AG04449 (cell line): ENCODE data around the gene HOXA1.

Source experiments
- CTCF ChIA-PET: fragments of 350-600 bp; formaldehyde crosslinking; extraction: SDS; loops from one replicate; lab custom pipeline; 2021; ENCODE audit warnings: antibody characterized with exemption; lab: Yijun Ruan, JAX
- POLR2A ChIA-PET: fragments of 400-600, 350-600 bp; formaldehyde crosslinking; extraction: SDS; loops from one replicate; lab custom pipeline; 2020; ENCODE audit warnings: antibody characterized with exemption, inconsistent platforms; lab: Yijun Ruan, JAX
- DNase-seq: peaks from one replicate; pipeline ENCODE4 v3.0.0-alpha.2; 2010; ENCODE audit warnings: low read depth, low spot score
- H3K4me3 ChIP-seq: 2 replicates; pipeline ENCODE4 v1.5.1; 2011; ENCODE audit warnings: low read depth, mild to moderate bottlenecking, control low read depth, low read length
- TF ChIP-seq, protein P1 (sequence below): IDR thresholded peaks from one replicate; pipeline ENCODE4 v1.5.1; 2011; ENCODE audit warnings: mild to moderate bottlenecking, moderate library complexity, low read length, control low read depth, inconsistent platforms; ENCODE audit not compliant: insufficient read depth; ENCODE audit errors: missing control alignments

Gene HOXA1

DNA sequence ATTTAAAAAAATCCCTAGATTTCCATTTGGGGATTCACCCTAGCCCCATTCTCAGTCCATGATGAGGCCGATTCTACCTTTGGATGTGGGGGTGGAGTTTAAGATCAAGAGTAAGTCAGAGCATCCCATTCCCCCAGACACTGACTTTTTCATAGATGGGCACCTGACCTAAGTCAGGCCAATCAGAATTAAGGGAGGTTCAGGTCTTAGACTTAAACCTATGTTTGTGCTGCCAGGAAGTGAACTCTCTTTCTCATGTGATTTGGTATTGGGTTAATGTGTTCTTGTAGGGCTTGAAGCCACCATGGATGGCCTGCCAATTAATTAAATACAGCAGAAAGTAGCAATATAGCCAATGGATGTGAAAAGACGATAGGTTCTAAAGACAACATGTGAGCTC lies 30.1 kb downstream of the HOXA1 start:
- ChIA-PET CTCF (interaction anchor here (1.0 kb wide), 2 partner anchors 19 to 22 kb away, joined by 3 read pairs; no protein-coding TSS in a partner anchor), POLR2A (no interaction called here)
- H3K4me3 ChIP-seq: no peak overlapping the region
- TF ChIP-seq, protein P1, sequence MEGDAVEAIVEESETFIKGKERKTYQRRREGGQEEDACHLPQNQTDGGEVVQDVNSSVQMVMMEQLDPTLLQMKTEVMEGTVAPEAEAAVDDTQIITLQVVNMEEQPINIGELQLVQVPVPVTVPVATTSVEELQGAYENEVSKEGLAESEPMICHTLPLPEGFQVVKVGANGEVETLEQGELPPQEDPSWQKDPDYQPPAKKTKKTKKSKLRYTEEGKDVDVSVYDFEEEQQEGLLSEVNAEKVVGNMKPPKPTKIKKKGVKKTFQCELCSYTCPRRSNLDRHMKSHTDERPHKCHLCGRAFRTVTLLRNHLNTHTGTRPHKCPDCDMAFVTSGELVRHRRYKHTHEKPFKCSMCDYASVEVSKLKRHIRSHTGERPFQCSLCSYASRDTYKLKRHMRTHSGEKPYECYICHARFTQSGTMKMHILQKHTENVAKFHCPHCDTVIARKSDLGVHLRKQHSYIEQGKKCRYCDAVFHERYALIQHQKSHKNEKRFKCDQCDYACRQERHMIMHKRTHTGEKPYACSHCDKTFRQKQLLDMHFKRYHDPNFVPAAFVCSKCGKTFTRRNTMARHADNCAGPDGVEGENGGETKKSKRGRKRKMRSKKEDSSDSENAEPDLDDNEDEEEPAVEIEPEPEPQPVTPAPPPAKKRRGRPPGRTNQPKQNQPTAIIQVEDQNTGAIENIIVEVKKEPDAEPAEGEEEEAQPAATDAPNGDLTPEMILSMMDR: no peak
- no peak for DNase-seq

DNA sequence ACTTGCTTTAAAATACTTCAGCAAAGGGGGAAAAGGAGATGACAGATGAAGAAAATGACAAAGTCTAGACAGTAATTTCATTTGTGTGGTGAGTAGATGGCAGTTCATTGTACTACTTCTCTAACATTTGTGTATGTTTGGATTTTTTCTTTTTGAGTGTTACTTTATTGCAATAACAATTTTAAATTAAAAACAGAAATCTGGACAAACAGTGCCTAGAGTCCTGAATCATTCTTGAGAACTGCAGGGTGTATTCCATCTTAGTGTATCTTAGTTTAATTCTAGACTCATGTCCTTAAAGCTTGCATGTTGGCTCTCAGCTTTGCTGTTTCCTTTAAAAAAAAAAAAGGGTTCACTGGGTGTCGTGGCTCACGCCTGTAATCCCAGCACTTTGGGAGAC lies 31.1 kb downstream of the HOXA1 start:
- CTCF ChIA-PET: no interaction called here
- TF ChIP-seq, protein P1: no peak
- POLR2A ChIA-PET: no interaction called here
- DNase-seq: no peak
- no peak overlapping the region for H3K4me3 ChIP-seq

DNA sequence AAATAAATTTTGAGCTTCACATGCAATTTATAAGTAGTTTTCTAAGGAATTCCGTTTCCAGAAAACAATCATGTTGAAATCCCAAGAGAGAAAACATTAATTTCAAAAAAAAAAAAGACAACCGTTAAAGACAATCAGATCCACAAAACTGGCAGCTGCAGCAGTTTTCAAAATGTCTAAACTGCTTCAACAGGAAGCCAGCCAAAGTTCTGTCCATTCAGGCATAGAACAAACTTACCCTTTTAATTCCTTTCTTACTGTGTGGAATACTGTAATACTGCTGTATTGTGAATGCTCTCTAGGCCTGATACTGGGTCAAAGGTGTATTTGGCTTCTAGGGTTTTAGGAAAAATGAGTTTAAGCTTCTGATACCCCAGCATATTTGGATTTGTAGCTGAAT lies 31.6 kb downstream of the HOXA1 start:
- ChIA-PET POLR2A (no interaction called here), CTCF (no interaction called here)
- no peak overlapping the region for H3K4me3 ChIP-seq
- no peak for DNase-seq
- TF ChIP-seq, protein P1: no peak

DNA sequence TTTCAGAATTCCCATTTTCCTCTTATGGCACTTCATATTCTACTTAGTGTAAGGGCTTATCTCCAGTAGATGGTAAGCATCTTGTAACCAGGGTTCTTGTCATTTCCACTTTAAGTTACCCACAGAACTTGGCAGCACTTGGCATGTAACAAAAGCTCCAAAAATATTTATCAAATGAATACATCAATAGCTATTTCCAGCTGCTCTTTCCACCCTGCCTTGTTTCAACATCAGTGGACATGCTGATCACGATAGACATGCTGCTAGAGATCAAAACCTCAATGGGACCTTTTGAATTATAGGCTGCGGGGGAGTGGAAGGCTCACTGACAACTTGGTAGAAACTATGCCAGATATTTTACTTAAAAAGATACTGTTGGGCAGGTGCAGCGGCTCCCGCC lies 32.9 kb downstream of the HOXA1 start:
- CTCF ChIA-PET: no interaction called here
- TF ChIP-seq, protein P1: no peak
- DNase-seq: no peak
- no peak overlapping the region for H3K4me3 ChIP-seq
- POLR2A ChIA-PET: no interaction called here

DNA sequence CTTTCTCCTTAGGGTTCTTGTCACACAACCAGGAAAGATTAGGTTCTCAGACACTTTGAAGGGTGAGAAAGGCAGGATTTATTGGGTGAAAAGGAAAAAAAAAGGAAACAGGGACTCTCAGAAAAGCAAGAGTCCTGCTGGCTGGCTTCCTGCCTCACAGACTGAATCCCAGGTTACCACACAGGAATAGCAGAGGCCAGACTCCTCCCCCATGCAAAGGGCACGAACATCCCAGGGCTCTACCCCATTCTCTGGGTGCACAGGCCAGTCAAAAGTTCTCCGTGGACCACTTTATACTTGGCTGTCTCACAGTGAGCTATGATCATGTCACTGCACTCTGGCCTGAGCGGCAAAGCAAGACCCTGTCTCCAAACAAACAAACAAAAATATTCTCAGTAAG lies 42.6 kb downstream of the HOXA1 start:
- ChIA-PET CTCF (no interaction called here), POLR2A (no interaction called here)
- TF ChIP-seq, protein P1: no peak
- H3K4me3 ChIP-seq: no peak overlapping the region
- DNase-seq: no peak

DNA sequence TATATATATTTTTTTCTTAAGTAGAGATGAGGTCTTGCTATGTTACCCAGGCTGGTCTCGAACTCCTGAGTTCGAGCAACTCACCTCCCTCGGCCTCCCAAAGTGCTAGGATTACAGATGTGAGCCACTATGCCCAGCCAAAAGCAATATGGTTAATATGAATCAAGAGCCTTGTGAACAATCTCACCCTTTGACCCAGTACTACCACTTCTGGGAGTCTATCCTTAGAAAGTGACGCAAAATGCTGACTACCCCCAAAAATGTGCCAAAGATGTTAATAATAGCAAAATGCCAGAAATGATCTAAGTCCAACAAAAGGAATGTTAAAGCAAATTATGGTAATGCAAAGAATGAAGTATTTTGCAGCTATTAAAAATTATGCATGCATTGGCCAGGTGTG lies 44.3 kb downstream of the HOXA1 start:
- no peak for DNase-seq
- CTCF ChIA-PET: no interaction called here
- H3K4me3 ChIP-seq: no peak overlapping the region
- POLR2A ChIA-PET: no interaction called here
- TF ChIP-seq, protein P1: no peak
